GM19452 (cell line): ENCODE results near the gene FTSJ3.
"Not testable (repeated sequence)": the region's sequence is repeated elsewhere in the genome, so short reads cannot be mapped to it uniquely, and the experiment has no call there.

Experiments
- ATAC-seq: cut with Tn5 transposase; IDR thresholded peaks from one replicate; pipeline ENCODE4 v1.9.1; 2021; ENCODE audit not compliant: unreplicated experiment

The FTSJ3 gene

GRCh38 chr17:63796375-63796774 is 31.1 kb downstream of the FTSJ3 start:
- not testable (repeated sequence) for ATAC-seq

- no peak for ATAC-seq
Measured at GRCh38 chr17:63792055-63792729, 35.3 kb downstream of the FTSJ3 start.

- ATAC-seq, result no peak
Measured at GRCh38 chr17:63790057-63790456, 37.4 kb downstream of the FTSJ3 start.

GRCh38 chr17:63786971-63787711 is 40.3 kb downstream of the FTSJ3 start:
- ATAC-seq, result no peak

GRCh38 chr17:63786117-63786516 is 41.3 kb downstream of the FTSJ3 start:
- no peak for ATAC-seq

GRCh38 chr17:63785556-63785955 is 41.9 kb downstream of the FTSJ3 start:
- ATAC-seq, result no peak

GRCh38 chr17:63783522-63783921 is 43.9 kb downstream of the FTSJ3 start:
- no peak for ATAC-seq

GRCh38 chr17:63780928-63781327 is 46.5 kb downstream of the FTSJ3 start:
- ATAC-seq, result no peak

GRCh38 chr17:63780507-63780906 is 47.0 kb downstream of the FTSJ3 start:
- ATAC-seq, result no peak

- ATAC-seq, result no peak
Measured at GRCh38 chr17:63775420-63775819, 52.0 kb downstream of the FTSJ3 start.

GRCh38 chr17:63774969-63775265 is 52.5 kb downstream of the FTSJ3 start:
- ATAC-seq, result no peak

GRCh38 chr17:63774141-63774968 is 53.1 kb downstream of the FTSJ3 start, which contains the start of gene DDX42:
Gene DDX42 (plus strand): TSS chr17:63774170. CDS start chr17:63787050, 12,880 bp downstream.
- peak; percentile 3 for ATAC-seq

- peak; percentile 89 for ATAC-seq
Measured at GRCh38 chr17:63773272-63774140, 54.0 kb downstream of the FTSJ3 start, which contains the start of gene CCDC47. Gene CCDC47 (minus strand): TSS chr17:63773597. CDS start chr17:63766175, 7,422 bp downstream.

- no peak for ATAC-seq
Measured at GRCh38 chr17:63772801-63773271, 54.6 kb downstream of the FTSJ3 start.
